Rectal smooth muscle tissue (tissue), 1 donor: ENCODE results near the gene EIF1B.
"Not testable (repeated sequence)": the region's sequence is repeated elsewhere in the genome, so short reads cannot be mapped to it uniquely, and the experiment has no call there.

Experiments used
- H3K27ac ChIP-seq: one replicate; pipeline ENCODE4 v1.7.0; 2013; ENCODE audit warnings: low read depth, low read length, inconsistent platforms
- H3K27me3 ChIP-seq: one replicate; pipeline ENCODE4 v1.7.0; 2013; ENCODE audit warnings: low read length; ENCODE audit not compliant: control insufficient read depth, insufficient read depth
- H3K36me3 ChIP-seq: one replicate; pipeline ENCODE4 v1.7.0; 2013; ENCODE audit warnings: low read length; ENCODE audit not compliant: control insufficient read depth, insufficient read depth
- H3K4me1 ChIP-seq: one replicate; pipeline ENCODE4 v1.7.0; 2013; ENCODE audit warnings: low read length; ENCODE audit not compliant: control insufficient read depth, insufficient read depth
- H3K4me3 ChIP-seq: one replicate; pipeline ENCODE4 v1.7.0; 2013; ENCODE audit warnings: low read length
- H3K9ac ChIP-seq: one replicate; pipeline ENCODE4 v1.7.0; 2013; ENCODE audit warnings: low read length

Gene EIF1B

DNA sequence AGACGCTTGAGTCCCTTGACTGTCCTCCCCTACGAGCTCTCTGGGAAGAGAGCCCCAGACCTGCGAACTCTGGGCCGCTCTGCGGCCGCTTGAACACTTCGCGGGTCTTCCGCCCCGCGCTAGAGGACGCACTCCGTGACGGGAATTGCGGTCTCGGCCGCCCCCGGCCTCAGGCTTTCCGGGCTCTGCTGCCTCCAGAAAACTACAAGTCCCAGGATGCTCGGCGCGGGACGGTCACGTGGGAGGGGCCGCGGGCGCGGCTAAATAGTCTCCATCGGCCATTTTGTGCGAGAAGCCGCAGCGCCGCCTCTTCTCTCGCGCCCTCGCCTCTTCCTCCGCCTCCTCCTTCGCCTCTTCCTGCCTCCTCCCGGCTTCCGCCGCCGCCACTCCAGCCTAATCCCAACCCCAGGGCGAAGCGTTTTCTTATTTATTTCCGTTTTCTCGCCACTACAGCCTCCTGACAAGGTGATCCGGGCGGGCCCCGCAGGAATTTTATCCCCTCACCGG, at the start of gene EIF1B:
TSS of gene EIF1B (plus strand) at position 290 of the 507 bp plus-strand sequence. CDS start 235 bp downstream, outside the sequence.
- Histone ChIP-seq H3K27me3 (no peaks in the 10 kb centered on the region), H3K9ac (peak within 1 kb of the TSS; percentile 92), H3K4me1 (peaks cover 11% of the 10 kb centered on the region), H3K36me3 (peaks cover 6% of the 10 kb centered on the region), H3K27ac (peak within 1 kb of the TSS; percentile 94), H3K4me3 (peak within 1 kb of the TSS; percentile 90)

DNA sequence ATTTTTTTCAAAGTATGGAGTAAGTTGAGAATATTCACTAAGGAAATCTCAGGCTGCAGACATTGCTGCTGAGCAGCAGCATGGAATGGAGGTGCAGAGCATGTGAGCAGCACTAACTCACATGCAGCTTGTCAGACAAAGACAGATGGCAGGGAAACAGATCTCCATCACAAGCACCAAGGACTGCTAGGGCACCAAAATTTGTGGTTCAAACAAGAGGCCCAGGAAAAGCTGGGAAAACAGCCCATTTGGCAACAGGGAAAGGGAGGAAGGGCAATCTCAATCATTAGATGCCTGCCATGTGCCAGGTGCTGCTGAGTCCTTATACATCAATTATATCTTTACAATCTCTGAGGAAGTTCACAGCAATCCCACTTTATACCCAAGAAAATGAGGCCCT, 47.2 kb upstream of the EIF1B start:
- no peak overlapping the region for H3K9ac ChIP-seq
- no peaks in the 10 kb centered on the region for H3K36me3 ChIP-seq
- no peaks in the 10 kb centered on the region for H3K27me3 ChIP-seq

DNA sequence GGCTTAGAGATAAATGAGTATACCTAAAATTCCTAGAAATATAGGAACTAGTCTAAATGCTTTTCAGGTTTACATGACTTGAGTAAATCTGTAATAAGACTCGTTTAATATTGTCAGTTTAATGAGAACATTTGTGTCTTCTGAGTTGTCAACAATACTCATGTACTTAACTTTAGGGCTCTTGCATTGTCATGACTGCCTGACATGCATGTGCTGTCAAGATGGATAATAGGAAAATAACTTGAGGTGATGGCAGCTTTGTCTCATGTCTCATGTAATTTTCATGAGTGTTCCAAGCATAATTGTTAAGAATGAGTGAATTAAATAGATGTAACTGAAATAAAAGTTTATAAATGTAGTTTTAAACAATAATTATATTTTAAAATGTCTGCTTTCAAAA, 45.1 kb upstream of the EIF1B start:
- Histone ChIP-seq H3K9ac (no peak overlapping the region), H3K27ac (no peak overlapping the region), H3K4me1 (no peaks in the 10 kb centered on the region), H3K36me3 (no peaks in the 10 kb centered on the region), H3K27me3 (no peaks in the 10 kb centered on the region), H3K4me3 (no peak overlapping the region)

More for the DNA sequence above, 47.2 kb upstream of the EIF1B start:
- Histone ChIP-seq H3K4me1 (no peaks in the 10 kb centered on the region), H3K4me3 (no peak overlapping the region), H3K27ac (no peak overlapping the region)

DNA sequence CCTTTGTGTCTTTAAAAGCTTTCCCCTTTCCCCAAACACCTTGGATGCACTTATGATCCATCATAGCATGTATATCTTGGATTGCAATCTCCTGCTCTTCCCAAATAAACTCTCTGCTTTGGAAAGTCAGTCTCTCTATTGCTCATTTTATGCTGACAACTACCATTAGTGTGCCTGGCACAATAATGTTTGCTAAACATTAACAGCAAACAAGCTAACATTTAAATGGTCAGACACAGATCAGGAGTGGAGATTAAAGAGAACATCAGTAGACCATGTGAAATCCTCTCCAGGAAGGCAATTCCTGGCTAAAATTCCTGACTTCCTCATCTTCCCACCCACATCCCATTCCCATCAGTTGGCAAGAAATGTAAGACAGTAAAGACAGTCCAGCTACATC, 44.3 kb upstream of the EIF1B start:
- H3K27ac ChIP-seq = no peak overlapping the region
- no peak overlapping the region for H3K9ac ChIP-seq
- no peaks in the 10 kb centered on the region for H3K36me3 ChIP-seq

DNA sequence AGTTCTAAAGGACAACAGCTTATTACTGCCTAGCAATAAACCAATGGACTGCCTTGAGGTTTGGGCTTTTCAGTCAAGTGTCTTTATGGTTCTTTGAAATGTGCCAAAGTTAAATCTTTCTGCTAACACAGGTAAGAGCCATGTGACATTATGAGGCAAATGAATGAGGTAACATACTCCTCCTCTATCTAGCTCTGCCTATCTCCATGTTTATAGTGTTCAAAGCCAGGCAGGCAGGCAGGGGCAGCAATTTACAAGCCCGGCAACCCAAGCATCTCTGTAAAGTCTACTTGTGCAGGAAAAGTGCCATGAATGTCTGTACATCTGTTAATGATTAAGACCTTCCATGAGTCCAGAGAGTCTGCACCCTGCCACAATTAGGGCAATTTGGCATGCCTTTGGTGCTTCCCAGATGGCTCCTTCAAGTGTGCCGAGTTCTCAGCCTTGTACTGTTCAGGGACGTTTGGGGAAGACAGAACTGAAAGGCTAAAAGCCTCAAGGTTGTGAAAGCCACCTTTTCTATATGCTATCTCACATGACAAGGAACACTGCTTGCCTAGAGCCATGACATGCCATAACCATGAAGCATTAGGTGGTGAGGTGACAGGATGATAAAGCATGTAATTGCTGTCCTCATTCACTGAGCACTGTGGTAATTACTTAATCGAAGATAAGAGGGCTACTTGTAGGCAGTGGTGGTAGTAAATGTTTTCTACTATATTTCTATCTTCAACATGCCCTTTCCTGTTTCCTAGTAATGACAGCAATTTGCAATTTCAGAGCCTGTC, 41.4 kb upstream of the EIF1B start:
- Histone ChIP-seq H3K27ac (no peak overlapping the region), H3K9ac (no peak overlapping the region), H3K4me3 (no peak overlapping the region)

More for the DNA sequence above, 44.3 kb upstream of the EIF1B start:
- Histone ChIP-seq H3K4me1 (no peaks in the 10 kb centered on the region), H3K4me3 (no peak overlapping the region), H3K27me3 (no peaks in the 10 kb centered on the region)

DNA sequence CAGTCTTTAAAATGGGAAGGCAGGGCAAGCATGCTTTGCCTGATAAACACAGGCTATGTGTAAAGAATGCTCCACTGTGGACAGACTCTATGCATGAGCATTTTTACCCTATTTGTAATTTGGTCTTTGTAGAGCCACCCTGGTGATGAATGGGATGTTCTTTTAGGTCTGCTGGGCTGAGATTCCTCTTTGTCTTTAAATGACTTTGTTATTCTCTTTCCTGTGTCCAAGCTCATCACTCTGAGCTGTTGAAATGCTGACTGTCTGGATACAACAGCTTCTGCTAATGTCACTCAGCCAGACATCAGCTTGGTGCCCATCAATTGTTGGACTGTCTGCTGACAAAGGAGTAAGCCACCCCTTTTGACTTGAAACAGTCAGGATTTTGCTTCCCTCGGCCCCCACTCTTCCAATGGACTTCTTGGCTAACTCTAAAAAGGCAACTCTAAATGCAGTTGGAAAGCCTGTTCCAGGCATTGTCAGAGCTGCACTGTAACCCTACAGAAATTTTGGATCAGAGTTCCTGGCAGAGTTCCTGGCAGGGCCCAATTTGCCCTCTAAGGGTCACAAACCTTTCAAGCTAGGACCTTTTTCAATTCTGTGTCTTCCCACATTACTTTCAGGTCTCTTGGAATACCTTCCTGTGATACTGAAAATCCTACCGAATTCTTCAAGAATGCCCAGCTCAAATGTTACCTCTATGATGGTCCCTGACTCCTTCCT, 40.5 kb upstream of the EIF1B start:
- no peak overlapping the region for H3K9ac ChIP-seq
- H3K4me3 ChIP-seq = no peak overlapping the region
- no peak overlapping the region for H3K27ac ChIP-seq
- H3K27me3 ChIP-seq = no peaks in the 10 kb centered on the region
- no peaks in the 10 kb centered on the region for H3K36me3 ChIP-seq
- no peaks in the 10 kb centered on the region for H3K4me1 ChIP-seq

More for the DNA sequence above, 41.4 kb upstream of the EIF1B start:
- no peaks in the 10 kb centered on the region for H3K27me3 ChIP-seq
- H3K4me1 ChIP-seq = no peaks in the 10 kb centered on the region
- H3K36me3 ChIP-seq = no peaks in the 10 kb centered on the region

DNA sequence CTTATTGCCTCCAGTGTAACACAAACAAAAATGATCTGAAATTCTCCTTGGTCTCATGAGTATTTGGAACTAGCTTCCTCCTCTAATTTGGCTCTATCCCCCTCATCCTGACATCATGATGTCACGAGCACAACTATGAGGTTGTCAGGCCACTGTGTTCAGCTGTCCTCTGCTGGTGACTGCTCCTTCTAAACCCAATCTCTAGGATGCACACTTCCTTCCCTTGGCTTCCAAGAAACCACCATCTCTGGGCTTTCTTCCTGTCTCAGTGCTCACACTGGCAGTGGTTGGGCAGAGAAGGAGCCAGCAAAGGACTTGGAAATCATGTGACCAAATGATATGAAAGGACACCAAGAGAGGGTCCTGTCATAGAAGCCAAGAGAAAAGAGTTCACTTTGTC, 30.7 kb upstream of the EIF1B start:
- H3K4me1 ChIP-seq = no peaks in the 10 kb centered on the region
- H3K4me3 ChIP-seq = no peak overlapping the region
- H3K9ac ChIP-seq = no peak overlapping the region
- no peak overlapping the region for H3K27ac ChIP-seq
- no peaks in the 10 kb centered on the region for H3K36me3 ChIP-seq
- H3K27me3 ChIP-seq = no peaks in the 10 kb centered on the region

DNA sequence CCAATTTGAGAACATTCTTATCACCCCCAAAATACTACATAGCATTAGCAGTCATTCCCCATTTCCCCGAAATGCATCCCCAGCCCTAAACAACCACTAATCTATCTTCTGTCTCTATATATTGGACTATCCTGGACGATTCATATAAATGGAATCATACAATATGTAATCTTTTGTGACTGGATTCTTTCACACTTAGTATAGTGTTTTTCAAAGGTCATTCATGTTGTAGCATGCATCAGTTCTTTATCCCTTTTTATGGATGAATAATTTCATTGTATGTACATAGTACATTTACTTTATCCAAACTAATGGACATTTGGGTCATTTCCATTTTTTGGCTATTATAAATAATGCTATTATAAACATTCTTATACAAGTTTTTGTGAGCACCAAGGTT, 27.5 kb upstream of the EIF1B start:
- H3K36me3 ChIP-seq = no peaks in the 10 kb centered on the region
- H3K27me3 ChIP-seq = no peaks in the 10 kb centered on the region
- no peak overlapping the region for H3K9ac ChIP-seq
- H3K4me3 ChIP-seq = no peak overlapping the region
- no peak overlapping the region for H3K27ac ChIP-seq
- no peaks in the 10 kb centered on the region for H3K4me1 ChIP-seq

DNA sequence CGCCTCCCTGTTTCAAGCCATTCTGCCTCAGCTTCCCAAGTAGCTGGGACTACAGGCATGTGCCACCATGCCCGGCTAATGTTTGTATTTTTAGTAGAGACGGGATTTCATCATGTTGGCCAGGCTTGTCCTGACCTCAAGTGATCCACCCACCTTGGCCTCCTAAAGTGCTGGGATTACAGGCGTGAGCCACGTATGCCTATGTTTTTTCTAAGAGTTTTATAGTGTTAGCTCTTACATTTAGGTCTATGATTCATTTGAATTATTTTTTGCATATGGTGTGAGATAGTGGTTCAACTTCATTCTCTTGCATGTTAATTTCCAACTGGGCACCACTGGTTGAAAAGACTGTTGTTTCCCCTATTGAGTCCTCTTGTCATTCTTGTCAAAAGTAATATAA, 26.4 kb upstream of the EIF1B start:
- not testable (repeated sequence) for H3K4me1 ChIP-seq, H3K4me3 ChIP-seq, H3K36me3 ChIP-seq, H3K27me3 ChIP-seq, H3K9ac ChIP-seq, H3K27ac ChIP-seq

DNA sequence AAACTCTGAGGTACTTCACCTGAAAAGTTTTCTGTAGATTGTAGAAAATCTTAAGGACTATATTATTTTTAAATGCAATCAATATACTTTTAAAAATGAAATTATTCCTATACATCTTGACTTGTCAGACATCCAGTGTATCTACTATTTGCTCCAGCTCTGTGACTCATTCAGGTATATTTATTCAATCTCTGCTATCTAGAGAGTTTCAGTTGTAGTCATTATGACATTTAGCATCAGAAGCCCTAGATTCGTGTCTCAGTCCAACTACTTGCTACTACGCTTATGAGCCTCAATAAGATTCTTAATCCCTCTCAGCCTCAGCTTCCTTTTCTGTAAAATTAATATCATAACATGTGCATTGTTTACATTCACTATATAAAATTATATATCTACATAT, 22.3 kb upstream of the EIF1B start:
- no peak overlapping the region for H3K9ac ChIP-seq
- H3K4me3 ChIP-seq = no peak overlapping the region
- H3K27ac ChIP-seq = no peak overlapping the region
- no peaks in the 10 kb centered on the region for H3K27me3 ChIP-seq
- H3K36me3 ChIP-seq = no peaks in the 10 kb centered on the region
- H3K4me1 ChIP-seq = no peaks in the 10 kb centered on the region

DNA sequence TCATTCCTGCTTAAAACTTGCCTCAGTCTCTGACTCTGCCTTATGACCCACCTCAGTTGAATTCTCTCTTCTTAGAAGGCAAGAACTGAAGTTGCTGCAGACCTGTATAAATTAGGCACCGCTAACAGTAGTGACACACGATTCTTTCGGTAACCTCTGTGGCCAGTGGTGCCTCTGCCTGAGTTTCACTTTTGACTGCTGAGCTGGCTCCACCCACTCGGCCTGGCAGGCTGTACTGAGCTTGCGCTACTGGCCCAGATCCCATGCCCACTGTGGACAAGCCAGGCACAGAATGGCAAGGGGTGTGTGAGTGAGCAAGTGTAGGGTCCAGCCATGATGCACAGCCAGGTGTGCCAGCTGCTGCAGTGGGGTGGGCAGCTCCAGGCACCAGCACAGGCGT, 19.1 kb upstream of the EIF1B start:
- Histone ChIP-seq H3K36me3 (no peaks in the 10 kb centered on the region), H3K4me3 (no peak overlapping the region), H3K9ac (no peak overlapping the region), H3K27me3 (no peaks in the 10 kb centered on the region), H3K4me1 (no peaks in the 10 kb centered on the region), H3K27ac (no peak overlapping the region)

DNA sequence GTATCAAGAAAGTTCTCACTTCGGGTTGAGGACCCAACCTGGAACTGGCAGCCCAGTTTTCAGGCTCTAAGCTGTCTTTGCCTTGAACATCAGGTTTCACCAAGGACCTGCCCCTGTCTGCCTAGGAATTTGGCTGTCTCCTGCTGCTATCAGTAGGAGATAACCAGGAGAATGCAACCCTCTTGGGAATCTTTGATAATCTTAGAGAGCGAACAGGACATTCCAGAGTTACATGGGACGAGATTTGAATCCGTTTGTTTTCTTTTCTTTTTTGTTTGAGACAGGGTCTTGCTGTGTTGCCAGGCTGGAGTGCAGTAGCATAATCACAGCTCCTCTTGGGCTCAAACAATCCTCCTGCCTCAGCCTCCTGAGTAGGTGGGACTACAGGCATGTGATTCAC, 18.0 kb upstream of the EIF1B start:
- Histone ChIP-seq H3K36me3 (no peaks in the 10 kb centered on the region), H3K9ac (no peak overlapping the region), H3K27ac (no peak overlapping the region), H3K27me3 (no peaks in the 10 kb centered on the region), H3K4me3 (no peak overlapping the region), H3K4me1 (no peaks in the 10 kb centered on the region)
